NB4 (cell line): ENCODE data around the gene MORN1.

Experiments
- MAX ChIP-seq: IDR thresholded peaks from 2 replicates; pipeline ENCODE4 v1.6.1; 2011; ENCODE audit warnings: low read depth, low read length
- TF ChIP-seq, protein P1 (sequence below): IDR thresholded peaks from one replicate; pipeline ENCODE4 v1.5.1; 2012; ENCODE audit warnings: low read depth, low read length

GRCh38 chr1:2386636-2387611 is 4.4 kb downstream of the MORN1 start:
- no peak for TF ChIP-seq MAX
- TF ChIP-seq, protein P1, sequence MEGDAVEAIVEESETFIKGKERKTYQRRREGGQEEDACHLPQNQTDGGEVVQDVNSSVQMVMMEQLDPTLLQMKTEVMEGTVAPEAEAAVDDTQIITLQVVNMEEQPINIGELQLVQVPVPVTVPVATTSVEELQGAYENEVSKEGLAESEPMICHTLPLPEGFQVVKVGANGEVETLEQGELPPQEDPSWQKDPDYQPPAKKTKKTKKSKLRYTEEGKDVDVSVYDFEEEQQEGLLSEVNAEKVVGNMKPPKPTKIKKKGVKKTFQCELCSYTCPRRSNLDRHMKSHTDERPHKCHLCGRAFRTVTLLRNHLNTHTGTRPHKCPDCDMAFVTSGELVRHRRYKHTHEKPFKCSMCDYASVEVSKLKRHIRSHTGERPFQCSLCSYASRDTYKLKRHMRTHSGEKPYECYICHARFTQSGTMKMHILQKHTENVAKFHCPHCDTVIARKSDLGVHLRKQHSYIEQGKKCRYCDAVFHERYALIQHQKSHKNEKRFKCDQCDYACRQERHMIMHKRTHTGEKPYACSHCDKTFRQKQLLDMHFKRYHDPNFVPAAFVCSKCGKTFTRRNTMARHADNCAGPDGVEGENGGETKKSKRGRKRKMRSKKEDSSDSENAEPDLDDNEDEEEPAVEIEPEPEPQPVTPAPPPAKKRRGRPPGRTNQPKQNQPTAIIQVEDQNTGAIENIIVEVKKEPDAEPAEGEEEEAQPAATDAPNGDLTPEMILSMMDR, result no peak
